Measurements from ENCODE around the gene KLF7. TPM values are rescaled to one million over a fixed set of nuclear protein-coding genes. Genes with fewer than 3 reads are reported as not detected.

KLF7 gene
- total RNA-seq, 1 experiment from 2014 or later: 32.2 TPM

- TF ChIP-seq CTCF (conservative IDR thresholded peaks at IDR 0.05): no peak
- no peak overlapping the region for H2BK20ac ChIP-seq (ENCODE audit: low read depth, low read length, poor library complexity, severe bottlenecking)
Observed at GRCh38 chr2:207181526-207182274, 16.0 kb upstream of the KLF7 start.

More at GRCh38 chr2:207181526-207182274, 16.0 kb upstream of the KLF7 start:
- Histone ChIP-seq H3K27ac (ENCODE audit: insufficient read length, low read depth, low read length) (no peak overlapping the region), H2BK120ac (ENCODE audit: low read depth, low read length, poor library complexity, severe bottlenecking) (no peak overlapping the region), H3K4me2 (ENCODE audit: insufficient read depth, insufficient read length, low read length) (no peak overlapping the region), H2BK15ac (ENCODE audit: low read depth, low read length) (no peak overlapping the region), H2AFZ (ENCODE audit: low read length) (no peak overlapping the region), H2BK12ac (ENCODE audit: insufficient read length, low read depth, low read length) (no peak overlapping the region), H3K23ac (ENCODE audit: insufficient read length, low read depth, low read length) (no peak overlapping the region), H3K27me3 (ENCODE audit: insufficient read depth, low read length) (no peaks in the 10 kb centered on the region), H3K4me1 (ENCODE audit: insufficient read depth, low read length) (no peaks in the 10 kb centered on the region), H3K18ac (ENCODE audit: insufficient read length, low read depth, low read length) (no peak overlapping the region), H3K9me3 (ENCODE audit: control insufficient read depth, low read depth, low read length) (no peaks in the 10 kb centered on the region), H3K56ac (ENCODE audit: insufficient read length, low read depth, low read length) (no peak overlapping the region), H3T11ph (ENCODE audit: low read length) (no peak overlapping the region), H3K79me2 (ENCODE audit: insufficient read depth, low read length) (no peaks in the 10 kb centered on the region), H2BK5ac (ENCODE audit: insufficient read length, low read length) (no peak overlapping the region), H3K4ac (ENCODE audit: low read depth, low read length) (no peak overlapping the region), H4K8ac (replicated peaks; ENCODE audit: insufficient read length, low read depth, low read length) (no peak overlapping the region), H3K9ac (ENCODE audit: extremely low read depth, insufficient read length, low read length) (no peak overlapping the region), H3K14ac (ENCODE audit: insufficient read depth, low read length) (no peak overlapping the region), H4K5ac (ENCODE audit: insufficient read length, low read depth, low read length) (no peak overlapping the region), H3K23me2 (ENCODE audit: insufficient read length, low read depth, low read length, poor library complexity, severe bottlenecking) (no peaks in the 10 kb centered on the region), H3K79me1 (ENCODE audit: insufficient read depth, low read depth, low read length, poor library complexity, severe bottlenecking) (no peaks in the 10 kb centered on the region), H2AK5ac (ENCODE audit: insufficient read length, low read length) (no peak overlapping the region), H4K91ac (ENCODE audit: insufficient read length, low read depth, low read length) (no peak overlapping the region), H4K20me1 (ENCODE audit: control insufficient read depth, insufficient read depth, insufficient read length) (no peaks in the 10 kb centered on the region)
- H3K4me1 Mint-ChIP-seq: peaks cover 0 to 5% of the 10 kb centered on the region in 2 experiments; a peak in 1 of 4 replicates
- H3K36me3 Mint-ChIP-seq (ENCODE audit: insufficient read depth in 1 of 3, low read depth in 3 of 3): no peaks in the 10 kb centered on the region
- no peak for DNase-seq
- H3K4me3 Mint-ChIP-seq: no peak overlapping the region
- H3K27ac Mint-ChIP-seq: no peak overlapping the region
- no peaks in the 10 kb centered on the region for H3K9me3 Mint-ChIP-seq
- WGBS (ENCODE audit: extremely low coverage, insufficient read length, low lambda C conversion rate): no CpG with 5 or more reads among the region's 7 CpGs
- no peaks in the 10 kb centered on the region for H3K27me3 Mint-ChIP-seq (ENCODE audit: low read depth)
